Measurements from ENCODE around the gene NFYA. TPM values are rescaled to one million over a fixed set of nuclear protein-coding genes. Genes with fewer than 3 reads are reported as not detected.

Gene NFYA
- total RNA-seq, 1 experiment from 2014 or later, result 15.7 TPM

- Histone ChIP-seq H3K9me3 (ENCODE audit: low read length) (no peaks in the 10 kb centered on the region), H3K4me3 (ENCODE audit: low read length) (no peak overlapping the region), H3K36me3 (ENCODE audit: insufficient read depth, low read length) (peaks cover 21% of the 10 kb centered on the region; the same call in 1 of the 2 replicates), H3K27me3 (ENCODE audit: low read length) (no peaks in the 10 kb centered on the region), H3K27ac (ENCODE audit: low read length) (no peak overlapping the region), H3K4me1 (ENCODE audit: low read length) (no peaks in the 10 kb centered on the region), H3K9ac (ENCODE audit: low read length) (no peak overlapping the region), H2AFZ (ENCODE audit: low read length) (no peak overlapping the region), H3K9me2 (replicated peaks; ENCODE audit: insufficient read depth, low read length) (no peaks in the 10 kb centered on the region), H3K4me2 (ENCODE audit: low read depth, low read length, poor library complexity, severe bottlenecking) (no peak overlapping the region), H4K20me1 (ENCODE audit: insufficient read depth, low read depth, low read length) (no peaks in the 10 kb centered on the region), H3K79me2 (ENCODE audit: low read length) (no peaks in the 10 kb centered on the region)
- DNase-seq, result no peak
These were observed 11.5 kb upstream of the NFYA start for GRCh38 chr6:41061196-41061726.

GRCh38 chr6:41062056-41062455 lies 10.7 kb upstream of the NFYA start:
- no peaks in the 10 kb centered on the region for H3K9me3 ChIP-seq (ENCODE audit: low read length)
- H3K9ac ChIP-seq (ENCODE audit: low read length), result no peak overlapping the region
- no peaks in the 10 kb centered on the region for H4K20me1 ChIP-seq (ENCODE audit: insufficient read depth, low read depth, low read length)
- H2AFZ ChIP-seq (ENCODE audit: low read length), result no peak overlapping the region
- H3K27me3 ChIP-seq (ENCODE audit: low read length), result no peaks in the 10 kb centered on the region
- peaks cover 25% of the 10 kb centered on the region; the same call in 1 of the 2 replicates for H3K36me3 ChIP-seq (ENCODE audit: insufficient read depth, low read length)
- H3K4me1 ChIP-seq (ENCODE audit: low read length), result no peaks in the 10 kb centered on the region
- no peak overlapping the region for H3K4me3 ChIP-seq (ENCODE audit: low read length)
- no peak overlapping the region for H3K27ac ChIP-seq (ENCODE audit: low read length)
- H3K79me2 ChIP-seq (ENCODE audit: low read length), result no peaks in the 10 kb centered on the region
- DNase-seq, result no peak
- H3K4me2 ChIP-seq (ENCODE audit: low read depth, low read length, poor library complexity, severe bottlenecking), result no peak overlapping the region
- H3K9me2 ChIP-seq (replicated peaks; ENCODE audit: insufficient read depth, low read length), result no peaks in the 10 kb centered on the region

- H3K9ac ChIP-seq (ENCODE audit: low read length), result no peak overlapping the region
- H3K4me2 ChIP-seq (ENCODE audit: low read depth, low read length, poor library complexity, severe bottlenecking), result no peak overlapping the region
- H3K4me3 ChIP-seq (ENCODE audit: low read length), result no peak overlapping the region
- no peak for DNase-seq
- no peaks in the 10 kb centered on the region for H3K9me2 ChIP-seq (replicated peaks; ENCODE audit: insufficient read depth, low read length)
- H2AFZ ChIP-seq (ENCODE audit: low read length), result no peak overlapping the region
- H3K79me2 ChIP-seq (ENCODE audit: low read length), result no peaks in the 10 kb centered on the region
- H3K27ac ChIP-seq (ENCODE audit: low read length), result no peak overlapping the region
- H3K9me3 ChIP-seq (ENCODE audit: low read length), result no peaks in the 10 kb centered on the region
- H3K4me1 ChIP-seq (ENCODE audit: low read length), result no peaks in the 10 kb centered on the region
- H4K20me1 ChIP-seq (ENCODE audit: insufficient read depth, low read depth, low read length), result no peaks in the 10 kb centered on the region
- peaks cover 25% of the 10 kb centered on the region; the same call in 1 of the 2 replicates for H3K36me3 ChIP-seq (ENCODE audit: insufficient read depth, low read length)
- H3K27me3 ChIP-seq (ENCODE audit: low read length), result no peaks in the 10 kb centered on the region
These were observed 8.9 kb upstream of the NFYA start for GRCh38 chr6:41063884-41064285.

- no peaks in the 10 kb centered on the region for H4K20me1 ChIP-seq (ENCODE audit: insufficient read depth, low read depth, low read length)
- no peak overlapping the region for H3K4me3 ChIP-seq (ENCODE audit: low read length)
- H3K36me3 ChIP-seq (ENCODE audit: insufficient read depth, low read length), result peaks cover 31% of the 10 kb centered on the region
These were observed 7.9 kb upstream of the NFYA start for GRCh38 chr6:41064841-41065240.

GRCh38 chr6:41065550-41066026 lies 7.2 kb upstream of the NFYA start:
- H3K36me3 ChIP-seq (ENCODE audit: insufficient read depth, low read length), result peaks cover 37% of the 10 kb centered on the region
- H3K4me1 ChIP-seq (ENCODE audit: low read length), result peaks cover 5% of the 10 kb centered on the region
- no peaks in the 10 kb centered on the region for H4K20me1 ChIP-seq (ENCODE audit: insufficient read depth, low read depth, low read length)
- no peak for DNase-seq
- no peak overlapping the region for H2AFZ ChIP-seq (ENCODE audit: low read length)
- H3K9me2 ChIP-seq (replicated peaks; ENCODE audit: insufficient read depth, low read length), result no peaks in the 10 kb centered on the region
- no peaks in the 10 kb centered on the region for H3K9me3 ChIP-seq (ENCODE audit: low read length)
- H3K79me2 ChIP-seq (ENCODE audit: low read length), result peaks cover 5% of the 10 kb centered on the region
- no peaks in the 10 kb centered on the region for H3K27me3 ChIP-seq (ENCODE audit: low read length)
- no peak overlapping the region for H3K27ac ChIP-seq (ENCODE audit: low read length)
- H3K9ac ChIP-seq (ENCODE audit: low read length), result no peak overlapping the region
- H3K4me3 ChIP-seq (ENCODE audit: low read length), result no peak overlapping the region
- no peak overlapping the region for H3K4me2 ChIP-seq (ENCODE audit: low read depth, low read length, poor library complexity, severe bottlenecking)

More at GRCh38 chr6:41064841-41065240, 7.9 kb upstream of the NFYA start:
- Histone ChIP-seq H3K27me3 (ENCODE audit: low read length) (no peaks in the 10 kb centered on the region), H3K9me2 (replicated peaks; ENCODE audit: insufficient read depth, low read length) (no peaks in the 10 kb centered on the region), H3K27ac (ENCODE audit: low read length) (no peak overlapping the region), H3K4me2 (ENCODE audit: low read depth, low read length, poor library complexity, severe bottlenecking) (no peak overlapping the region), H3K9me3 (ENCODE audit: low read length) (no peaks in the 10 kb centered on the region), H2AFZ (ENCODE audit: low read length) (no peak overlapping the region), H3K79me2 (ENCODE audit: low read length) (no peaks in the 10 kb centered on the region), H3K9ac (ENCODE audit: low read length) (no peak overlapping the region), H3K4me1 (ENCODE audit: low read length) (no peaks in the 10 kb centered on the region)
- DNase-seq, result no peak

GRCh38 chr6:41066867-41067304 lies 5.9 kb upstream of the NFYA start:
- no peak overlapping the region for H3K4me2 ChIP-seq (ENCODE audit: low read depth, low read length, poor library complexity, severe bottlenecking)
- no peaks in the 10 kb centered on the region for H3K9me3 ChIP-seq (ENCODE audit: low read length)
- peak; percentile 83 for DNase-seq
- H3K36me3 ChIP-seq (ENCODE audit: insufficient read depth, low read length), result peaks cover 37% of the 10 kb centered on the region
- H3K9ac ChIP-seq (ENCODE audit: low read length), result no peak overlapping the region
- peaks cover 12% of the 10 kb centered on the region for H3K4me1 ChIP-seq (ENCODE audit: low read length)
- H3K27ac ChIP-seq (ENCODE audit: low read length), result no peak overlapping the region
- H4K20me1 ChIP-seq (ENCODE audit: insufficient read depth, low read depth, low read length), result no peaks in the 10 kb centered on the region
- no peak overlapping the region for H2AFZ ChIP-seq (ENCODE audit: low read length)
- H3K27me3 ChIP-seq (ENCODE audit: low read length), result no peaks in the 10 kb centered on the region
- no peaks in the 10 kb centered on the region for H3K9me2 ChIP-seq (replicated peaks; ENCODE audit: insufficient read depth, low read length)
- no peak overlapping the region for H3K4me3 ChIP-seq (ENCODE audit: low read length)
- H3K79me2 ChIP-seq (ENCODE audit: low read length), result peaks cover 15% of the 10 kb centered on the region

GRCh38 chr6:41071501-41071922 lies 1.3 kb upstream of the NFYA start:
- Histone ChIP-seq H3K9me2 (replicated peaks; ENCODE audit: insufficient read depth, low read length) (no peaks in the 10 kb centered on the region), H4K20me1 (ENCODE audit: insufficient read depth, low read depth, low read length) (no peaks in the 10 kb centered on the region), H3K27ac (ENCODE audit: low read length) (peak overlapping the region; percentile 94), H3K36me3 (ENCODE audit: insufficient read depth, low read length) (peaks cover 13% of the 10 kb centered on the region), H3K79me2 (ENCODE audit: low read length) (peaks cover 49% of the 10 kb centered on the region), H3K27me3 (ENCODE audit: low read length) (no peaks in the 10 kb centered on the region), H2AFZ (ENCODE audit: low read length) (peak overlapping the region; percentile 62), H3K4me2 (ENCODE audit: low read depth, low read length, poor library complexity, severe bottlenecking) (peak overlapping the region; percentile 81), H3K4me3 (ENCODE audit: low read length) (peak overlapping the region; percentile 89), H3K9me3 (ENCODE audit: low read length) (no peaks in the 10 kb centered on the region), H3K4me1 (ENCODE audit: low read length) (peaks cover 39% of the 10 kb centered on the region), H3K9ac (ENCODE audit: low read length) (peak overlapping the region; percentile 95)
- DNase-seq, result peak; percentile 94

- Histone ChIP-seq H3K9ac (ENCODE audit: low read length) (peak within 1 kb of the TSS; percentile 98), H3K27ac (ENCODE audit: low read length) (peak within 1 kb of the TSS; percentile 94), H3K9me3 (ENCODE audit: low read length) (no peaks in the 10 kb centered on the region)
These were observed 595 bp upstream of the NFYA start, which contains the start of gene OARD1 for GRCh38 chr6:41071923-41072835. Gene OARD1 (minus strand): TSS chr6:41072356. CDS start chr6:41071634, 722 bp downstream.

More at GRCh38 chr6:41071923-41072835, 595 bp upstream of the NFYA start, which contains the start of gene OARD1:
- no peaks in the 10 kb centered on the region for H3K9me2 ChIP-seq (replicated peaks; ENCODE audit: insufficient read depth, low read length)
- H3K27me3 ChIP-seq (ENCODE audit: low read length), result no peaks in the 10 kb centered on the region
- DNase-seq, result peak; percentile 100
- H3K79me2 ChIP-seq (ENCODE audit: low read length), result peaks cover 55% of the 10 kb centered on the region
- peaks cover 12% of the 10 kb centered on the region for H3K36me3 ChIP-seq (ENCODE audit: insufficient read depth, low read length)
- peak within 1 kb of the TSS; percentile 62 for H2AFZ ChIP-seq (ENCODE audit: low read length)
- H3K4me1 ChIP-seq (ENCODE audit: low read length), result peaks cover 45% of the 10 kb centered on the region
- peak within 1 kb of the TSS; percentile 89 for H3K4me3 ChIP-seq (ENCODE audit: low read length)
- no peaks in the 10 kb centered on the region for H4K20me1 ChIP-seq (ENCODE audit: insufficient read depth, low read depth, low read length)
- H3K4me2 ChIP-seq (ENCODE audit: low read depth, low read length, poor library complexity, severe bottlenecking), result peak within 1 kb of the TSS; percentile 89

Data from Karpas-422 (cell line).